GM18861 (cell line): ENCODE results near the gene GBF1.

ENCODE experiments used
- ATAC-seq: cut with Tn5 transposase; IDR thresholded peaks from one replicate; pipeline ENCODE4 v1.9.1; 2021; ENCODE audit not compliant: unreplicated experiment

The GBF1 gene

GRCh38 chr10:102394079-102394800 lies 148.9 kb downstream of the GBF1 start:
- ATAC-seq: peak; percentile 77

DNA sequence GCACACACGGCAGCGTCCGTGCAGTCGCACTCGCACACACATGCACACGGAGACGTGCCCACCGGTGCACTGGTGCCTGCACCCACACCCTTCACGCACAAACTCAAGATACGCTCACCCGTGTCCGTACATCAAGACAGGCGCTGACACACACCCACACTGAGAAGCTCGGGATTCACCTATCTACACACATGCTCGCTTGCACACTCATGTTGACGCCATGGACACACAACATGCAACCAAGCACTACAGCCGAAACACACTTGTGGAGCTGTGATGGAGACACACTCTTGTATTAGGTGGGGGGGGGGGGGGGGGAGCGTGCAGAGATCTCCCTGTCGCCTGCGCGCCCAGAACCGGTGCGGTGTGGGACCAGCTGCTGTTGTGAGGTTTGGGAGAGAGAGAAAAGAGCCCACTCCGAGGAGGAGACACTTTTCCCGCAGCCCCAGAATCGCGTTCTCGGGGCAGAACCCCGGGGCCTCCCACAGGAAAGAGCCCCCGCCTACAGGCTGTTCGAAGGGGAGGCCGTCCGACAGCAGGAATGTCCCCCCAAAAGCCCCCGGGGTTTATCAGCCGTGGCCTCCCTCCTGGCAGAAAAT lies 149.6 kb downstream of the GBF1 start:
- ATAC-seq: no peak

- no peak for ATAC-seq
Observed at GRCh38 chr10:102395400-102396316, 150.3 kb downstream of the GBF1 start, which contains the start of gene NFKB2. Gene NFKB2, plus strand, starts transcription at chr10:102395705. Its CDS starts 255 bp downstream, at chr10:102395960.

- no peak for ATAC-seq
Observed at GRCh38 chr10:102396317-102396650, 151.0 kb downstream of the GBF1 start.

GRCh38 chr10:102396730-102397151 lies 151.4 kb downstream of the GBF1 start:
- ATAC-seq: no peak

DNA sequence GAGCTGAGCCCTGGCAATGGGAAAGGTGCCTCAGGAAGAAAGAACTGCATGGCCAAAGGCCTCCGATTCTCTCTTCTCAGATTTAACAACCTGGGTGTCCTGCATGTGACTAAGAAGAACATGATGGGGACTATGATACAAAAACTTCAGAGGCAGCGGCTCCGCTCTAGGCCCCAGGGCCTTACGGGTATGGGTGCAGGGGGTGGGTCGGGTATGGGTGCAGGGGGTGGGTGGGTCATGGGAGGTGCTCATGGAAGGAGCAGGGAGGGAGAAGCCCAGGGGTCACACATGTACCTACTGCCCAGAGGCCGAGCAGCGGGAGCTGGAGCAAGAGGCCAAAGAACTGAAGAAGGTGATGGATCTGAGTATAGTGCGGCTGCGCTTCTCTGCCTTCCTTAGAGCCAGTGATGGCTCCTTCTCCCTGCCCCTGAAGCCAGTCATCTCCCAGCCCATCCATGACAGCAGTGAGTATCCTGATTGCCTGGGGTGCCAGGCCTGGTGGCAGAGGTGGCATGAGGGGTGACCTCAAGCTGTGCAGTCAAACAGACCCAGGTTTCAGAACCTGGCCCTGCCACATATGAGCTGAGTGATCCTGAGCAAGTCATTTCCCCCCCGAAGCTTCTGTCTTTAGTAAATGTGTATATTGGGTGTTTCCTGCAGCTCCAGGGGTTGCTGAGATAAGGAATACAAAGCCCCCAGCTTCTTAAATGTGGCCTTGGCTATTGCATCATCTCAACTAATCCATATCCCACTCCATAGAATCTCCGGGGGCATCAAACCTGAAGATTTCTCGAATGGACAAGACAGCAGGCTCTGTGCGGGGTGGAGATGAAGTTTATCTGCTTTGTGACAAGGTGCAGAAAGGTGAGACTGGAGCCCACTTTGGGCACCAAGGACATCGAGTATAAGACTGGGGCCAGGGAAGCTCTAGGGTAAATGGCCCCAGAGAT lies 152.2 kb downstream of the GBF1 start:
- no peak for ATAC-seq

GRCh38 chr10:102398172-102399020 lies 153.1 kb downstream of the GBF1 start:
- no peak for ATAC-seq

GRCh38 chr10:102399217-102400021 lies 154.1 kb downstream of the GBF1 start:
- peak; percentile 34 for ATAC-seq

GRCh38 chr10:102400076-102400475 lies 154.7 kb downstream of the GBF1 start:
- no peak for ATAC-seq

DNA sequence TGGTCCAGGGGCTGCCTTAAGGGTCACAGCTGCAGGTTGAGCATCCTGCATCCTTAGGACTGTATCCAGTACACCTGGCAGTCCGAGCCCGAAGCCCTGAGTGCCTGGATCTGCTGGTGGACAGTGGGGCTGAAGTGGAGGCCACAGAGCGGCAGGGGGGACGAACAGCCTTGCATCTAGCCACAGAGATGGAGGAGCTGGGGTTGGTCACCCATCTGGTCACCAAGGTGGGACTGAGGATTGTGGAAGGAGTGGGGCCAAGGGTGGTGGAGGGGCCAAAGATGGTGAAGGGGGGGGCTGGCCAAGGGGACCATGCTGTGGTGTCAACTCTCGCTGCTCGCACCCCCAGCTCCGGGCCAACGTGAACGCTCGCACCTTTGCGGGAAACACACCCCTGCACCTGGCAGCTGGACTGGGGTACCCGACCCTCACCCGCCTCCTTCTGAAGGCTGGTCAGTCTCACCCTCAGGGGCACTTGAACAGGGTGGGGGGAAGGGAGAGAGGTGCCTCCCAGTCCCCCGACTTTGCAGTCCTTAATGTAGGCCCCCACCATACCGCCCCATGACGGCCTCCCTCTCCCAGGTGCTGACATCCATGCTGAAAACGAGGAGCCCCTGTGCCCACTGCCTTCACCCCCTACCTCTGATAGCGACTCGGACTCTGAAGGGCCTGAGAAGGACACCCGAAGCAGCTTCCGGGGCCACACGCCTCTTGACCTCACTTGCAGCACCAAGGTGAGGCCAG lies 155.4 kb downstream of the GBF1 start:
- no peak for ATAC-seq

GRCh38 chr10:102401342-102401654 lies 156.0 kb downstream of the GBF1 start:
- ATAC-seq: no peak

- no peak for ATAC-seq
Observed at GRCh38 chr10:102401735-102402511, 156.6 kb downstream of the GBF1 start.

DNA sequence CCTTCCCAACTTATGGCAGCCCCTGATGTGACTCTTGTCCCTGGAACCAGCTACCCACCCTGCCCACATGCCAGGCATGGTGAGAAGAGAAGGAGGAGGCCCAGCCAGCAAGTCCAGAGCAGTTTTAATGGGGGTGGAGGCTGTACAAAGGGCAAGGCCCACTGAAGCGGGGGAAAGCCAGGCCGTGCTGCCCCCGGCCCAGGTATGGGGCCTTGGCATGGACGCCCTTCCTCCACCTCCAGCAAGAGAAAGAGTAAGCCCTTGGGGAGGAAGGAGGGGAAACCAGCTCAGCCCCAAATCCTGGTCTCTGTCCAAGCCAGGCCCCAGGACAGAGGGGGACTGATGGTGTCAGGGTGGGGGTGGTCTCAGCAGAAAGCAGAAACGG lies 157.2 kb downstream of the GBF1 start:
- ATAC-seq: no peak

- no peak for ATAC-seq
Observed at GRCh38 chr10:102403115-102403514, 157.8 kb downstream of the GBF1 start.

GRCh38 chr10:102404361-102405107 lies 159.2 kb downstream of the GBF1 start:
- no peak for ATAC-seq

GRCh38 chr10:102405108-102405571 lies 159.8 kb downstream of the GBF1 start:
- no peak for ATAC-seq

DNA sequence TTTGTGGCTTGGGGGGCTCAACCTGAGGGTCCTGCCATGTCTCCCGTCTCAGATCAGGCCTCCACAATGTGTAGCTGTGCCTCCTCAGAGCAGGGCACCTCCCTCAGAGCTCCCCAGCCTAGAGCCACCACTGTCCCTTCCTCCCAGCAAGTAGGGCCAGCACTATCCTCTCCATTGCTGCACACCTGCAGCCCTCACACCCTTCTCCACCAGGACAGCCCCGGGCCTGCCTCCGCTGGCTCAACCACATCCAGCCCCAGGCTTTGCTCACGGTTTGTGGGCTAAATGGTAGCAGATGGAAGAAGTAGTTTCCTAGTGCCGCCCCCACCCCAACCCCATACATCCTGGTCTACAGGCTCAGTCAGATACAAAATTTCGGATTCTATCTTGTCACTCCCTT lies 160.3 kb downstream of the GBF1 start:
- no peak for ATAC-seq
